Embryonic facial prominence (tissue), 1 donor: ENCODE results near the gene EXD3.

Experiments
- DNase-seq: peaks from one replicate; pipeline ENCODE4 v3.0.0-alpha.2; 2016; ENCODE audit errors: extremely low spot score

The EXD3 gene

GRCh38 chr9:137432687-137433348, 9.9 kb upstream of the EXD3 start:
- no peak for DNase-seq

- no peak for DNase-seq
Observed at GRCh38 chr9:137431416-137431931, 8.5 kb upstream of the EXD3 start.

GRCh38 chr9:137430723-137431415, 7.9 kb upstream of the EXD3 start:
- no peak for DNase-seq

- DNase-seq: no peak
Observed at GRCh38 chr9:137429974-137430722, 7.2 kb upstream of the EXD3 start.

- no peak for DNase-seq
Observed at GRCh38 chr9:137429546-137429890, 6.6 kb upstream of the EXD3 start.

GRCh38 chr9:137428841-137429545, 6.0 kb upstream of the EXD3 start:
- DNase-seq: no peak

- no peak for DNase-seq
Observed at GRCh38 chr9:137428311-137428630, 5.3 kb upstream of the EXD3 start.

- DNase-seq: no peak
Observed at GRCh38 chr9:137427454-137428310, 4.7 kb upstream of the EXD3 start.

GRCh38 chr9:137426018-137426681, 3.2 kb upstream of the EXD3 start:
- no peak for DNase-seq

GRCh38 chr9:137423514-137424291, 741 bp upstream of the EXD3 start:
- no peak for DNase-seq

GRCh38 chr9:137421838-137422603, 941 bp downstream of the EXD3 start:
- no peak for DNase-seq

GRCh38 chr9:137417161-137418021, 5.6 kb downstream of the EXD3 start:
- DNase-seq: no peak

GRCh38 chr9:137416563-137417151, 6.3 kb downstream of the EXD3 start:
- no peak for DNase-seq

- DNase-seq: no peak
Observed at GRCh38 chr9:137416006-137416562, 6.9 kb downstream of the EXD3 start.

GRCh38 chr9:137415451-137415850, 7.5 kb downstream of the EXD3 start:
- DNase-seq: no peak

GRCh38 chr9:137412431-137412830, 10.5 kb downstream of the EXD3 start:
- no peak for DNase-seq

- no peak for DNase-seq
Observed at GRCh38 chr9:137411645-137412380, 11.1 kb downstream of the EXD3 start.
